Amygdala (tissue), 56 donors: Measurements from ENCODE around the gene TBX10.
A peak's percentile ranks its signal among the peaks of the same experiment; 100 is the strongest.
"Not testable (repeated sequence)": the region's sequence is repeated elsewhere in the genome, so short reads cannot be mapped to it uniquely, and the experiment has no call there.

ENCODE experiments used
- DNase-seq, 56 donors: peaks; one replicate each; lab custom pipeline; 2025; lab: John Stamatoyannopoulos, UW

TBX10 gene

DNA sequence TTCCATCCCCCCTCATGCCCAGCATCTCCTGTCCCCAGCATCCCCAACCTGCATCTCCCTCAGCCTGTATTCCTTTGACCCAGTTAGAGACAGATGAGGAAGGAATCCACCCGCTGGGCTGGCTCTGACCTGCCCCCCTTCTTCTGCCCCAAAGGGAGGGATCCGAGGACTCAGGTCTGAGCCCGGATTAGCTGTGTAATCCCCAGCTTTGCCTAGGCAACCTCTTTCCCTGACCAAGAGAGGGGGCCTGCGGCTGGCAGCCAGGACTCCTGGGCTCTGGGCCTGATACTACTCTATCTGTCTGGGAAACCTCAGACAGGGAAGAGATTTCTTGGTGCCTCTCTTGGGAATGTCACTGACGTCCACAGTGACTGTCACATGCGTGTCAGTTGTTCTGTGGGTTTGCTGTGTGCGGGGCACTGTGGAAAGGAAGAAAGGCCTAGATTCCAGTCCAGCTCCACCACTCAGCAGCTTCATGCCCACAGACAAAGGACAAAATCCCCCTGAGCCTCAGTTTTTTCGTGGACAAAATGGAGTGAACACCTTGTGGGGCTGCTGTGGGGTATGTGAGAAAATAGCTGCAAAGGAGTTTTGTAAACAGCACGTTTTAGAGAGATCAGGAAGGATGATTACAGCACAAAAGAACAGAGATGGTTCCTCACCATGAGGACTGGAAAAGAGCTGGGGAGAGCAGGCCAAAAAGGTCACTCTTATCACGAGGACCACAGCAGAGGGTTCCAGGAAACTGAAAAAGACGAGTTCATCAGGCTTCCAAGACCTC, 34.1 kb downstream of the TBX10 start:
- DNase-seq, result peak in 3 of 56 donors; percentile 21 to 37 (median 35)

DNA sequence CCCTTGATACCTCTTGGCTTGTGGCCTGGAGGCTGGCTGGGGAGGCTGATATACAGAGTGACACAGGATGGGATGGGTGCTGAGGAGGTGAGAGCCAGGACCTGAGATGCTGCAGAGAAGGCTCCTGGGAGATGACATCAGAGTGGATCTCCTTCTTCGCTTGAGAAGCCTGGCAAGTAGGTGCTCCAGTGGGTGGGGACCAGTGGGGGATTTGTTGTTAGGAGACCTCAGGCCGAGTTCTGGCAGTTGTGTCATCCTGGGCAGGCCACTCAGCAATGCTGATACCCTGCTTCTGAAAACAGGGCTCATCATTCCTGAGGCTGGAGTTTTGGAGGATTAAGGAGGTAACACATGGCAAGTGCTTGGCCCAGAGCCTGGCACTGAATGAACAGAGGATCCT, 34.7 kb downstream of the TBX10 start:
- no peak for DNase-seq

DNA sequence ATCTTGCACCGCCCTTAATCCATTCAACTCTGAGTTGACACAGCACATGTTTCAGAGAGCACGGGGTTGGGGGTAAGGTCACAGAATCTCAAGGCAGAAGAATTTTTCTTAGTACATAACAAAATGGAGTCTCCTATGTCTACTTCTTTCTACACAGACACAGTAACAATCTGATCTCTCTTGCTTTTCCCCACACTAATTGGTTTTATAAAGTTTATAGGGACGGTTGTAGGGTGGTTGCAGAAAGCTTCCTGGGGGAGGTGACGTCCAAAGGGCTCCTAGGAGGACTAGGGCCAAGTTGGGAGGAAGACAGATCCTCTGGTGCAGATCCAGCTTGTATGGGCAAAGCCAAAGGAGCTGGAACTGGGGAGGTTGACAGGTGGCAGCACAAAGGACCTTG, 35.4 kb downstream of the TBX10 start:
- DNase-seq, result not testable (repeated sequence)

DNA sequence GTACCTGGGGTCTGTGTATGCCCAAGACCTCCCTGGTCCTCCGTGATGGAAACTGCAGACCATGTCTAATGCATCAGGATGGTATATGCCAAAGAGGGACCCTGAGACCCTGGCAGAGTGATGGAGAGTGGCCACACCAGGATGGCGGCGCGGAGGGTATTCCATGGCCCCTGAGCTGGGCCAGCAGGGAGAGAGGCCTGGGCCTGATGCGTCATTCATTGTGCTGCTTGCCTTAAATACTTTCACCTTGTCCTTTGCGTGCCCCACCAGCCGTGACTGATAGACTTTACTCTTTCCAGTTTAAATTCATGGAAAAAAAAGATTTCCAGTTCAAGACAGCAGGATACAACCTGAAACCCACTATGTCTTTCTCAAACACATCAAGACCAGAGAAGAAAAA, 38.5 kb downstream of the TBX10 start:
- DNase-seq, result no peak

DNA sequence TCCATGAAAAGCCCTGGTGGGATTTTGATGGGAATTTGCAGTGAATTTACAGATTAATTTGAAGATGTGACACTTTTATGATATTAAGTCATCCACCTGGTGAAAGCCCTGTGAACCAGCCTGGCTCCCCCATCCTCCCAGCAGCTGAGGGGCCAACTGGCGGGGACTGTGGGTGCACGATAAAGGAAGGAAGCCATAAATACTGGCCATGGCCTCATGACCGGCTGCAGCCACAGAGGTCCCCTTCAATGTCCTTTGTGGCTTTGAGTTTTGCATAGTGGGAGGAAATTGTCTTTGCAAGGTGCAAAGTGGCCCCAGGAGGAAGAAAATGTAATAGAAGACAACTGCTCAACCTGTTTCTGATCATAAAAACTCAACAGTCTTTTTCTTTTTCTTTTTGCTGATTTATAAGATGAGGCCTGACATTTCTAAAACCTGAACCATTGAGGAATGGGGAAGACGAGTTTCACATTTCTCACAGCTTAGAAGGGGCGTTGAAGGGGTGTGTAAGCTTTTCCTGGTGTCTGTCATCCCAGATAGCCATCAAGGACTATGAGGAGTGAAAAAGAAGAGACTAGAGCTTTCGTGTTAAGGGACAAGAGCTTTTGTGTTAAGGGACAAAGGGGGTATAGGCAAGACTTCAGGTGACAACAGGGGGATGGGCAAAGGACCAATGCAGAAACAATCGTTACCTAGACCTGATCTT, 39.1 kb downstream of the TBX10 start:
- no peak for DNase-seq

DNA sequence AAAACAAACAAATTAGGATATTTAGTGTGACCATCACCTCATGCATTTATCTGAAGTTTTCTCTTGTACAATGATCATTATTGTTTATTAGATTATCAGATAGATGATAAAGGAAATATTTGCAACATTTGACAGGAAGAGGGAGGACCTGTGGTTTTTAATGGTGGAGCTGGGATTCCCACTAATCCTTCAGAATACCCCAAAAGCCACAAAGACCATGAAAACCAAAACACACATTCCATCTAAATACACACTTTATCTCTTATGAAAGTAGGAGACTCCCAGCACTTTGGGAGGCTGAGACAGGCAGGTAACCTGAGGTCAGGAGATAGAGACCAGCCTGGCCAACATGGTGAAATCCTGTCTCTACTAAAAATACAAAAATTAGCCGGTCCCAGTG, 40.4 kb downstream of the TBX10 start:
- no peak for DNase-seq

DNA sequence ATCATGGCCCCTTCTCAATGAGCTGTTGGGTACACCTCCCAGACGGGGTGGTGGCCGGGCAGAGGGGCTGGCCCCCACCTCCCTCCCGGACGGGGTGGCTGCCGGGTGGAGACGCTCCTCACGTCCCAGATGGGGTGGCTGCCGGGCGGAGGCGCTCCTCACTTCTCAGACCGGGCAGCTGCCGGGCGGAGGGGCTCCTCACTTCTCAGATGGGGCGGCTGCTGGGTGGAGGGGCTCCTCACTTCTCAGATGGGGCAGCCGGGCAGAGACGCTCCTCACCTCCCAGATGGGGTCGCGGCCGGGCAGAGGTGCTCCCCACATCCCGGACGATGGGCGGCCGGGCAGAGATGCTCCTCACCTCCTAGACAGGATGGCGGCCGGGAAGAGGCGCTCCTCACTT, 41.6 kb downstream of the TBX10 start:
- DNase-seq, result not testable (repeated sequence)

DNA sequence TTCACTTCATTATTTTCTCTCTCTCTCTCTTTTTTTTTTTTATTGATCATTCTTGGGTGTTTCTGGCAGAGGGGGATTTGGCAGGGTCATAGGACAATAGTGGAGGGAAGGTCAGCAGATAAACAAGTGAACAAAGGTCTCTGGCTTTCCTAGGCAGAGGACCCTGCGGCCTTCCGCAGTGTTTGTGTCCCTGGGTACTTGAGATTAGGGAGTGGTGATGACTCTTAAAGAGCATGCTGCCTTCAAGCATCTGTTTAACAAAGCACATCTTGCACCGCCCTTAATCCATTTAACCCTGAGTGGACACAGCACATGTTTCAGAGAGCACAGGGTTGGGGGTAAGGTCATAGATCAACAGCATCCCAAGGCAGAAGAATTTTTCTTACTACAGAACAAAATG, 42.1 kb downstream of the TBX10 start:
- DNase-seq, result not testable (repeated sequence)

DNA sequence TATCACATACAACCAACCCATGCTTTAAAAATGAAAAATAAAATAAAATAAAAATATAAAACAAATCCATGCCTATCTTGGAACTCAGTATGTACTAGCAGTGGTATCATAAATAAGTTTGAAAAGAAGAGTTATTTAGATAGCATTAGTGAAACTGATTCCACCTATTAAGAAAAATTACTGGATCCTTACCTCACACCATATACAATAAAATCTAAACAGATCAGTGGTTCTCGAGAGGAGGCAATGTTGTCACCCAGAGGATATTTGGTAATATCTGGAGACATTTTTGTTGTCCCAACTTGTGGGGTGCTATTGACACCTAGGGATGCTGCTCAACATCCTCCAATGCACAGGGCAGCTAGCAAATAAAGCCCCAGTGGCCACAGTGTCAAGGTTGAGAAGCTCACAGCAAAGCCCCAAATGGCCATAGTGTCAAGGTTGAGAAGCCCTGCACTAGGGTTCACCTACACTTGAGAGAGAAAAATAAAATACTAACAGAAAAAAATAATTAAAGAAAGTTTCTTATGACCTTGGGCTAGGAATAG, 42.7 kb downstream of the TBX10 start:
- no peak for DNase-seq

DNA sequence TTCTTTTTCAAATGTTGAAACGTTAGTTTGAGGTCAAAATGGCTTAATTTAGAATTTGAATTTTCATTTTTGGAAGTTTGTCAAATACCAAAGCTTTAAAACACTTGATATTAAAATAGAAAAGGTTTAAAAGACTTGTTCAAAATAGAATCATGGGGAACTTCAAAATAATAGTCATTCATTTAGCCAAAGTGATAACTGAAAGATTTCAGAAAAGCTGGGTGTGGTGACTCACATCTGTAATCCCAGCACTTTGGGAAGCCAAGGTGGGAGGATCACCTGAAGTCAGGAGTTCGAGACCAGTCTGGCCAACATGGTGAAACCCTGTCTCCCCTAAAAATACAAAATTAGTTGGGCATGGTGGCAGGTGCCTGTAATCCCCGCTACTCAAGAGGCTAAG, 45.1 kb downstream of the TBX10 start:
- DNase-seq, result no peak

DNA sequence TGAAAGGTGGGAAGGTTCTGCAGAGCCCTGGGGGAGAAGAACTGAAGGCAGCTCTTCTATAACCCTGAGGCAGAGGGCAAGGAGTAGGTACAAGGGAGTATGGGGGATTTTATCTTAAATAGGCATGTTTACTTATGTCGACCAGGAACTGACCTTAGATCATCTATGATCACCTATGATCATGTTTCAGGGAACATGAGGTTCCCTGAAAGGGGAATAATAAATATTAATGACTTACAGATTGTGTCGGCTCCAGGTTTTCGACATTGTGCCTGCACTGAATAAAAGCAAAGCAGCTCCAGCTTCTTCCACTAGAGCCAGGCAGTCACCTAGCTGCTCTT, 46.0 kb downstream of the TBX10 start:
- DNase-seq, result no peak

DNA sequence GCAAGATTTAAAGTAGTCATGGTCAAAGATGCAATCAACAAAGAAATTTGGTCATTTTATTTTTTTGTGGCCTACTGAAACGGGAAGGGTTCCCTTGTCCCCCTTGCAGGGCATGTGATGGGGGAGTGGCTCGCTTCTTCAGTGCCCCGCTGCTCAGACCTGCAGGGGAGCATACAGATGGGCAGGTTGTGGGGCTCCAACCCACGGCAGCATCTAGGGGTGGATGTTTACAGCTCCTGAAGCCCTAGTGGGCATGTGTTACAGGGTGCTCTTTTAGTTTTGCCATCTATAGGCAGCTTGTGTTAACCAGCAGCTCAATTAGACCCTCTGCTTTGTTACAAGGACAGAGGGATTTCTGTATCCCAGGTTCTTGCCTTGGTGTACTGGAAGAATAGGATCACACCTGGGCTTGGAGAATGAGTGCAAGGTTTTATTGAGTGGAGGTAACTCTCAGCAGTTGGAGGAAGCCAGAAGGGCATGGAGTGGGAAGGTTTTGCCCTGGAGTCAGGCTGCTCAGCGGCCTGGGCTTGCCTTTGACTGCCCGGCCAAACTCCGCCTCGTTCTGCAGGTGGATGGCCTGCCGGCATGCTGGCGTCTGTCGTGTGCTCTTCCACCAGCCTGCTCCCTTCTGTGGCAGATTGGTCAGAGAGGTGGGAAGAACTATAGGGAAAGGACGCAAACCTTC, 46.5 kb downstream of the TBX10 start:
- DNase-seq, result no peak

DNA sequence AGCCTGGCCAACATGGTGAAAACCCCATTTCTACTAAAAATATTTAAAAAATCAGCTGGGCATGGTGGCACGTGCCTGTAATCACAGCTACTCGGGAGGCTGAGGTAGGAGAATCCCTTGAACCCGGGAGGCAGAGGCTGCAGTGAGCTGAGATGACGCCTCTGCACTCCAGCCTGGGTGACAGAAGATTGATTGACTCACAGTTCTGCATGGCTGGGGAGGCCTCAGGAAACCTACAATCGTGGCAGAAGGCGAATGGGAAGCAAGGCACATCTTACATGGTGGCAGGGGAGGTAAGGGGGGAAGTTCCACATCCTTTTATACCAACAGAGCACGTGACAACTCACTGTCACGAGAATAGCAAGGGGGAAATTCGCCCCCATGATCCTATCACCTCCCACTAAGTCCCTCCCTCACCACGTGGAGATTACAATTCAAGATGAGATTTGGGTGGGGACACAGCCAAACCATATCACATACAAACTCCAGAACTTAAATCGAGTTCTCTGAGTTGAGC, 50.6 kb downstream of the TBX10 start:
- DNase-seq, result not testable (repeated sequence)

DNA sequence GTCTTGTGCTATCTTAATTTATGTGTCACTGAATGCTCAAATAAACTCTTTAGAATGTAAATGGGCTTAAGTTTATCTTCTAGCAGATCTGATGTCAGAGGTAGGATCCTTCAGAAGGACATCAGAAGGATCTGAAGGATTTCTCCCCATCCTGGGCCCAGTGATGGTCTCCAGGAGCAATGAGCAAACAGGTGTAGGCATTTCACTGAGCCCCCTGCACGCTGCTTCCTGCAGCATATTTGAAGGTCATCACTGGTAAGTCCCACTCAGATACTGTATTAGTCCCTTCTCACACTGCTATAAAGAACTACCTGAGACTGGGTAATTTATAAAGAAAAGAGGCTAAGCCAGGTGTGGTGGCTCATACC, 51.4 kb downstream of the TBX10 start:
- no peak for DNase-seq

DNA sequence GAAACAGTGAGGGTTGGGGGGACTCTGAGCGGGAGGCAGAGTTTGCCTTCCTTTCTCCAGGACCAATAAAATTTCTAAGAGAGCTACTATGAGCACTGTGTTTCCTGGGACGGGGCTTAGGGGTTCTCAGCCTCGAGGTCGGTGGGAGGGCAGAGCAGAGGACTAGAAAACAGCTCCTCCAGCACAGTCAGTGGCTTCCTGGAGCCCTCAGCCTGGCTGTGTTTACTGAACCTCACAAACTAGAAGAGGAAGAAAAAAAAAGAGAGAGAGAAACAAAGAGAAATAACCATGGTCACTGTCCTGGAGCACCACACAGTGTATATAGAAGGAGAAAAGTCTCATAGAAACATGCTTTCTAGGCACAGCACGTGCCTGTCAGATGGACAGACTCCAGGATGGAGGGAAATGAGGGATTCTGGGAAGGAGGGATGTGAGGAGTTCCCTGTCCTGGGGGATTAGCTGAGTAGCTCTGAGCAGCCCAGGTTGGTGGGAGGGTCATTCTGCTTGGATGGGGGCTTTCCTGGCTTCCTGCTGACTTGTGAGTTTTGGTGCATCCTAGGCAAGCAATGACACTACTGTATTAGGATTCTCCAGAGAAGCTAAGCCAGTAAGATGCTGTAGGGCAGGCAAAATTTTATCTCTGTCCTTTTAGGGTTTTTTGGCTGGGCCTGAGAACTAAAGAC, 52.9 kb downstream of the TBX10 start:
- DNase-seq, result no peak

DNA sequence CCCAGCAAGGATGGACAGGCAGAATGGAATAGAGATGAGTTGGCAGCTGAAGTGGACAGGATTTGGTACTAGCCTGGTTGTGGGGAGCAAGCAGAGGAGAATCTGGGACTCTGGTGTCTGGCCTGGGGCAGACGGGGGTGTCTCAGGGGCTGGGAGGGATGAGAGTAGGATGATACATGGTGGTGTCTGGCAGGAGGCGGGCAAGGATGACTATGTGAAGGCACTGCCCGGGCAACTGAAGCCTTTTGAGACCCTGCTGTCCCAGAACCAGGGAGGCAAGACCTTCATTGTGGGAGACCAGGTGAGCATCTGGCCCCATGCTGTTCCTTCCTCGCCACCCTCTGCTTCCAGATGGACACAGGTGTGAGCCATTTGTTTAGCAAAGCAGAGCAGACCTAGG, 53.7 kb downstream of the TBX10 start:
- DNase-seq, result no peak

DNA sequence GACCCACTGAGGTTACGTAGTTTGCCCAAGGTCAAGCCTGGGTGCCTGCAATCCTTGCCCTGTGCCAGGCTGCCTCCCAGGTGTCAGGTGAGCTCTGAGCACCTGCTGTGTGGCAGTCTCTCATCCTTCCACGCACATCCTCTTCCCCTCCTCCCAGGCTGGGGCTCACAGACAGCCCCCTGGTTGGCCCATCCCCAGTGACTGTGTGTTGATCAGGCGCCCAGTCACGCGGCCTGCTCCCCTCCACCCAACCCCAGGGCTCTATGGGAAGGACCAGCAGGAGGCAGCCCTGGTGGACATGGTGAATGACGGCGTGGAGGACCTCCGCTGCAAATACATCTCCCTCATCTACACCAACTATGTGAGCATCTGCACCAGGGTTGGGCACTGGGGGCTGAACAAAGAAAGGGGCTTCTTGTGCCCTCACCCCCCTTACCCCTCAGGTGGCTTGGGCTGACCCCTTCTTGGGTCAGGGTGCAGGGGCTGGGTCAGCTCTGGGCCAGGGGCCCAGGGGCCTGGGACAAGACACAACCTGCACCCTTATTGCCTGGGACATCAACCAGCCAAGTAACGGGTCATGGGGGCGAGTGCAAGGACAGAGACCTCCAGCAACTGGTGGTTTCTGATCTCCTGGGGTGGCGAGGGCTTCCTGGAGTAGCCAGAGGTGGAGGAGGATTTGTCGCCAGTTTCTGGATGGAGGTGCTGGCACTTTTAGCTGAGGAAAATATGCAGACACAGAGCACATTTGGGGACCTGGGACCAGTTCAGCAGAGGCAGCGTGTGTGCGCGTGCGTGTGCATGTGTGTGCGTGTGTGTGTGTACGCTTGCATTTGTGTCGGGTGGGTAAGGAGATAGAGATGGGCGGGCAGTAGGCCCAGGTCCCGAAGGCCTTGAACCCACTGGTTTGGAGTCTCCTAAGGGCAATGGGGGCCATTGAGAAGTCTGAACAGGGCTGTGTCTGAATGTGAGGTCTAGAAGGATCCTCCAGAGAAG, 54.4 kb downstream of the TBX10 start:
- peak in 1 of 56 donors; percentile 6 for DNase-seq

DNA sequence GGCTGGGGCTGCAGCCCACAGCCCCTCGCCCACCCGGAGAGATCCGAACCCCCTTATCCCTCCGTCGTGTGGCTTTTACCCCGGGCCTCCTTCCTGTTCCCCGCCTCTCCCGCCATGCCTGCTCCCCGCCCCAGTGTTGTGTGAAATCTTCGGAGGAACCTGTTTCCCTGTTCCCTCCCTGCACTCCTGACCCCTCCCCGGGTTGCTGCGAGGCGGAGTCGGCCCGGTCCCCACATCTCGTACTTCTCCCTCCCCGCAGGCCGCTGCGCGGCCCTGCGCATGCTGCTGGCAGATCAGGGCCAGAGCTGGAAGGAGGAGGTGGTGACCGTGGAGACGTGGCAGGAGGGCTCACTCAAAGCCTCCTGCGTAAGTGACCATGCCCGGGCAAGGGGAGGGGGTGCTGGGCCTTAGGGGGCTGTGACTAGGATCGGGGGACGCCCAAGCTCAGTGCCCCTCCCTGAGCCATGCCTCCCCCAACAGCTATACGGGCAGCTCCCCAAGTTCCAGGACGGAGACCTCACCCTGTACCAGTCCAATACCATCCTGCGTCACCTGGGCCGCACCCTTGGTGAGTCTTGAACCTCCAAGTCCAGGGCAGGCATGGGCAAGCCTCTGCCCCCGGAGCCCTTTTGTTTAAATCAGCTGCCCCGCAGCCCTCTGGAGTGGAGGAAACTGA, 55.2 kb downstream of the TBX10 start:
- DNase-seq, result peak in 30 of 56 donors; percentile 8 to 65 (median 45)
